WTC11 (cell line): Measurements from ENCODE around the gene ACSF3.

ENCODE experiments used
- ATF1 ChIP-seq: sonication (generic); formaldehyde crosslinking; IDR thresholded peaks from 2 replicates; pipeline ENCODE4 v1.8.1; 2023; ENCODE audit warnings: mild to moderate bottlenecking, moderate library complexity, missing genetic modification reagents
- ESRRA ChIP-seq: sonication (generic); formaldehyde crosslinking; IDR thresholded peaks from 2 replicates; pipeline ENCODE4 v1.8.1; 2022; ENCODE audit warnings: mild to moderate bottlenecking, missing genetic modification reagents, borderline replicate concordance
- FOXP1 ChIP-seq: sonication (generic); formaldehyde crosslinking; IDR thresholded peaks from 2 replicates; pipeline ENCODE4 v1.8.0; 2022; ENCODE audit warnings: missing genetic modification reagents, mild to moderate bottlenecking, moderate library complexity, borderline replicate concordance
- JUN ChIP-seq: sonication (generic); formaldehyde crosslinking; IDR thresholded peaks from 2 replicates; pipeline ENCODE4 v1.8.0; 2023; ENCODE audit warnings: mild to moderate bottlenecking, missing genetic modification reagents
- NFATC4 ChIP-seq: fragments of 250-450 bp; sonication (Bioruptor Pico); IDR thresholded peaks from 2 replicates; pipeline ENCODE4 v1.9.0; 2021; ENCODE audit warnings: mild to moderate bottlenecking
- SMAD3 ChIP-seq: sonication (generic); formaldehyde crosslinking; IDR thresholded peaks from 2 replicates; pipeline ENCODE4 v1.8.0; 2022; ENCODE audit warnings: missing genetic modification reagents, mild to moderate bottlenecking, borderline replicate concordance
- SP1 ChIP-seq: sonication (generic); formaldehyde crosslinking; conservative IDR thresholded peaks from 2 replicates; pipeline ENCODE4 v1.8.1; 2022; ENCODE audit warnings: missing genetic modification reagents
- TF ChIP-seq, protein P1 (sequence below): sonication (generic); formaldehyde crosslinking; IDR thresholded peaks from 2 replicates; pipeline ENCODE4 v1.8.0; 2023; ENCODE audit warnings: mild to moderate bottlenecking, missing genetic modification reagents
- TF ChIP-seq, protein P2 (sequence below): fragments of 250-450 bp; sonication (Bioruptor Pico); IDR thresholded peaks from 2 replicates; pipeline ENCODE4 v1.9.0; 2021; ENCODE audit warnings: mild to moderate bottlenecking, borderline replicate concordance
- TF ChIP-seq, protein P3 (sequence below): fragments of 200-600 bp; IDR thresholded peaks from 2 replicates; pipeline ENCODE4 v1.8.0; 2022; ENCODE audit warnings: antibody characterized with exemption
- TF ChIP-seq, protein P4 (sequence below): sonication (generic); formaldehyde crosslinking; IDR thresholded peaks from 2 replicates; pipeline ENCODE4 v1.8.1; 2022; ENCODE audit warnings: mild to moderate bottlenecking, missing genetic modification reagents, moderate library complexity, borderline replicate concordance
- TF ChIP-seq, protein P5 (sequence below): sonication (generic); formaldehyde crosslinking; IDR thresholded peaks from 2 replicates; pipeline ENCODE4 v1.8.0; 2022; ENCODE audit warnings: mild to moderate bottlenecking, missing genetic modification reagents

DNA sequence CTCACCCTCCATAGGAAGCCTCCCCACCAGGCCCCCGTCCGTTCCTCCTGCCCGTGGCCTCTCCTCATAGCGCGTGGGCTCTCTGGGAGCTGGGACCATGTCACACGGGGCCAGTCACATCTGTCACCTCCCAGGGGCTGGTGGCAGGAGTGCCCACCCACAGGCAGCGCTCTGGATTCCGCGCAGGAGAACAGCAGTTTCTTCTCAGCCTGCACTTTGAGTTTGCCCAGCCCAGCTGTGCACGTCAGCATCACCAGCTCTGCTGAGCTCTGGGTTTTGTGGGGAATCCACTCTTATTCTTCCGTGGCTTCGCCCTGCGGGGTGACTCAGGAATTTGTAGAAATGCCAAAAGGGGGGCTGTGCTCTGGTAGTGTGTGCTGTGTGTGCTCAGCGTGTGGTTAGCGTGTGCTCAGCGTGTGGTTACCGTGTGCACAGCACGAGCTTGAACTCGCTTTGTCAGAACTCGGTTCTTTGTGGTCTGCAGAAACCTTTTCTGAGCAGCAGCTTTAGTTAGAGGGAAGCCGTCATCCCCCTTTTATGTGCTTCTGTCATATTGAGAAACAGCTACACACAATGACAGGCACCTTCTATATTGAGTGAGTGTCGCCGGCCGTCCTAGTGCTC lies 3.2 kb downstream of the ACSF3 start:
- TF ChIP-seq, protein P1, sequence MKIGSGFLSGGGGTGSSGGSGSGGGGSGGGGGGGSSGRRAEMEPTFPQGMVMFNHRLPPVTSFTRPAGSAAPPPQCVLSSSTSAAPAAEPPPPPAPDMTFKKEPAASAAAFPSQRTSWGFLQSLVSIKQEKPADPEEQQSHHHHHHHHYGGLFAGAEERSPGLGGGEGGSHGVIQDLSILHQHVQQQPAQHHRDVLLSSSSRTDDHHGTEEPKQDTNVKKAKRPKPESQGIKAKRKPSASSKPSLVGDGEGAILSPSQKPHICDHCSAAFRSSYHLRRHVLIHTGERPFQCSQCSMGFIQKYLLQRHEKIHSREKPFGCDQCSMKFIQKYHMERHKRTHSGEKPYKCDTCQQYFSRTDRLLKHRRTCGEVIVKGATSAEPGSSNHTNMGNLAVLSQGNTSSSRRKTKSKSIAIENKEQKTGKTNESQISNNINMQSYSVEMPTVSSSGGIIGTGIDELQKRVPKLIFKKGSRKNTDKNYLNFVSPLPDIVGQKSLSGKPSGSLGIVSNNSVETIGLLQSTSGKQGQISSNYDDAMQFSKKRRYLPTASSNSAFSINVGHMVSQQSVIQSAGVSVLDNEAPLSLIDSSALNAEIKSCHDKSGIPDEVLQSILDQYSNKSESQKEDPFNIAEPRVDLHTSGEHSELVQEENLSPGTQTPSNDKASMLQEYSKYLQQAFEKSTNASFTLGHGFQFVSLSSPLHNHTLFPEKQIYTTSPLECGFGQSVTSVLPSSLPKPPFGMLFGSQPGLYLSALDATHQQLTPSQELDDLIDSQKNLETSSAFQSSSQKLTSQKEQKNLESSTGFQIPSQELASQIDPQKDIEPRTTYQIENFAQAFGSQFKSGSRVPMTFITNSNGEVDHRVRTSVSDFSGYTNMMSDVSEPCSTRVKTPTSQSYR (CRISPR knock-in tag) = no peak
- no peak for TF ChIP-seq FOXP1 (CRISPR knock-in tag)
- TF ChIP-seq SMAD3 (CRISPR knock-in tag) = no peak
- TF ChIP-seq, protein P2, sequence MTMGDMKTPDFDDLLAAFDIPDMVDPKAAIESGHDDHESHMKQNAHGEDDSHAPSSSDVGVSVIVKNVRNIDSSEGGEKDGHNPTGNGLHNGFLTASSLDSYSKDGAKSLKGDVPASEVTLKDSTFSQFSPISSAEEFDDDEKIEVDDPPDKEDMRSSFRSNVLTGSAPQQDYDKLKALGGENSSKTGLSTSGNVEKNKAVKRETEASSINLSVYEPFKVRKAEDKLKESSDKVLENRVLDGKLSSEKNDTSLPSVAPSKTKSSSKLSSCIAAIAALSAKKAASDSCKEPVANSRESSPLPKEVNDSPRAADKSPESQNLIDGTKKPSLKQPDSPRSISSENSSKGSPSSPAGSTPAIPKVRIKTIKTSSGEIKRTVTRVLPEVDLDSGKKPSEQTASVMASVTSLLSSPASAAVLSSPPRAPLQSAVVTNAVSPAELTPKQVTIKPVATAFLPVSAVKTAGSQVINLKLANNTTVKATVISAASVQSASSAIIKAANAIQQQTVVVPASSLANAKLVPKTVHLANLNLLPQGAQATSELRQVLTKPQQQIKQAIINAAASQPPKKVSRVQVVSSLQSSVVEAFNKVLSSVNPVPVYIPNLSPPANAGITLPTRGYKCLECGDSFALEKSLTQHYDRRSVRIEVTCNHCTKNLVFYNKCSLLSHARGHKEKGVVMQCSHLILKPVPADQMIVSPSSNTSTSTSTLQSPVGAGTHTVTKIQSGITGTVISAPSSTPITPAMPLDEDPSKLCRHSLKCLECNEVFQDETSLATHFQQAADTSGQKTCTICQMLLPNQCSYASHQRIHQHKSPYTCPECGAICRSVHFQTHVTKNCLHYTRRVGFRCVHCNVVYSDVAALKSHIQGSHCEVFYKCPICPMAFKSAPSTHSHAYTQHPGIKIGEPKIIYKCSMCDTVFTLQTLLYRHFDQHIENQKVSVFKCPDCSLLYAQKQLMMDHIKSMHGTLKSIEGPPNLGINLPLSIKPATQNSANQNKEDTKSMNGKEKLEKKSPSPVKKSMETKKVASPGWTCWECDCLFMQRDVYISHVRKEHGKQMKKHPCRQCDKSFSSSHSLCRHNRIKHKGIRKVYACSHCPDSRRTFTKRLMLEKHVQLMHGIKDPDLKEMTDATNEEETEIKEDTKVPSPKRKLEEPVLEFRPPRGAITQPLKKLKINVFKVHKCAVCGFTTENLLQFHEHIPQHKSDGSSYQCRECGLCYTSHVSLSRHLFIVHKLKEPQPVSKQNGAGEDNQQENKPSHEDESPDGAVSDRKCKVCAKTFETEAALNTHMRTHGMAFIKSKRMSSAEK = no peak
- no peak for TF ChIP-seq NFATC4 (CRISPR knock-in tag)
- TF ChIP-seq, protein P3, sequence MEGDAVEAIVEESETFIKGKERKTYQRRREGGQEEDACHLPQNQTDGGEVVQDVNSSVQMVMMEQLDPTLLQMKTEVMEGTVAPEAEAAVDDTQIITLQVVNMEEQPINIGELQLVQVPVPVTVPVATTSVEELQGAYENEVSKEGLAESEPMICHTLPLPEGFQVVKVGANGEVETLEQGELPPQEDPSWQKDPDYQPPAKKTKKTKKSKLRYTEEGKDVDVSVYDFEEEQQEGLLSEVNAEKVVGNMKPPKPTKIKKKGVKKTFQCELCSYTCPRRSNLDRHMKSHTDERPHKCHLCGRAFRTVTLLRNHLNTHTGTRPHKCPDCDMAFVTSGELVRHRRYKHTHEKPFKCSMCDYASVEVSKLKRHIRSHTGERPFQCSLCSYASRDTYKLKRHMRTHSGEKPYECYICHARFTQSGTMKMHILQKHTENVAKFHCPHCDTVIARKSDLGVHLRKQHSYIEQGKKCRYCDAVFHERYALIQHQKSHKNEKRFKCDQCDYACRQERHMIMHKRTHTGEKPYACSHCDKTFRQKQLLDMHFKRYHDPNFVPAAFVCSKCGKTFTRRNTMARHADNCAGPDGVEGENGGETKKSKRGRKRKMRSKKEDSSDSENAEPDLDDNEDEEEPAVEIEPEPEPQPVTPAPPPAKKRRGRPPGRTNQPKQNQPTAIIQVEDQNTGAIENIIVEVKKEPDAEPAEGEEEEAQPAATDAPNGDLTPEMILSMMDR = no peak
- TF ChIP-seq, protein P4, sequence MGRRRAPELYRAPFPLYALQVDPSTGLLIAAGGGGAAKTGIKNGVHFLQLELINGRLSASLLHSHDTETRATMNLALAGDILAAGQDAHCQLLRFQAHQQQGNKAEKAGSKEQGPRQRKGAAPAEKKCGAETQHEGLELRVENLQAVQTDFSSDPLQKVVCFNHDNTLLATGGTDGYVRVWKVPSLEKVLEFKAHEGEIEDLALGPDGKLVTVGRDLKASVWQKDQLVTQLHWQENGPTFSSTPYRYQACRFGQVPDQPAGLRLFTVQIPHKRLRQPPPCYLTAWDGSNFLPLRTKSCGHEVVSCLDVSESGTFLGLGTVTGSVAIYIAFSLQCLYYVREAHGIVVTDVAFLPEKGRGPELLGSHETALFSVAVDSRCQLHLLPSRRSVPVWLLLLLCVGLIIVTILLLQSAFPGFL (CRISPR knock-in tag) = no peak
- TF ChIP-seq, protein P5, sequence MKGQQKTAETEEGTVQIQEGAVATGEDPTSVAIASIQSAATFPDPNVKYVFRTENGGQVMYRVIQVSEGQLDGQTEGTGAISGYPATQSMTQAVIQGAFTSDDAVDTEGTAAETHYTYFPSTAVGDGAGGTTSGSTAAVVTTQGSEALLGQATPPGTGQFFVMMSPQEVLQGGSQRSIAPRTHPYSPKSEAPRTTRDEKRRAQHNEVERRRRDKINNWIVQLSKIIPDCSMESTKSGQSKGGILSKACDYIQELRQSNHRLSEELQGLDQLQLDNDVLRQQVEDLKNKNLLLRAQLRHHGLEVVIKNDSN (CRISPR knock-in tag) = no peak
- no peak for TF ChIP-seq ESRRA (CRISPR knock-in tag)
- no peak for TF ChIP-seq JUN
- no peak for TF ChIP-seq SP1 (CRISPR knock-in tag)
- TF ChIP-seq ATF1 = no peak
